ENCODE measurements around the gene ZCCHC3. TPM values are rescaled to one million over a fixed set of nuclear protein-coding genes. Genes with fewer than 3 reads are reported as not detected.

The ZCCHC3 gene
- total and polyA plus RNA-seq, 7 experiments from 2014 or later, result 5.6 to 31.9 (median 19.2) TPM

- DNase-seq (no peak), ATAC-seq (peak; percentile 4)
- peak overlapping the region in 3 of 9 donors; percentile 28 to 81 (median 69) for H3K27ac Mint-ChIP-seq
- peaks cover 1 to 32% (median 9%) of the 10 kb centered on the region in 7 donors for H3K4me1 Mint-ChIP-seq
- no peaks in the 10 kb centered on the region for H3K9me3 ChIP-seq (ENCODE audit: control insufficient read depth in 2 of 3, low read length in 3 of 3)
- peaks cover 0 to 11% (median 0%) of the 10 kb centered on the region in 5 donors for H3K36me3 Mint-ChIP-seq
- H3K27me3 Mint-ChIP-seq, result no peaks in the 10 kb centered on the region
- POLR2A ChIA-PET, result interaction anchor here (1.2 to 1.6 kb wide), 2 partner anchors 9 to 35 kb away, joined by 5 to 6 read pairs; no protein-coding TSS in a partner anchor
- H3K36me3 ChIP-seq (ENCODE audit: control insufficient read depth in 2 of 3, insufficient read depth in 3 of 3, low read length in 3 of 3), result no peaks in the 10 kb centered on the region
- intact Hi-C loops (cut with micrococcal nuclease), result loop anchor here (1.0 kb wide), 4 partner anchors 9 to 118 kb away; partner anchors contain the start of gene SOX12 (in 1 of the 2)
- H3K9me3 Mint-ChIP-seq, result peaks cover 0 to 2% (median 0%) of the 10 kb centered on the region in 11 donors
- H3K27ac ChIP-seq (ENCODE audit: low read depth, low read length), result peak overlapping the region; percentile 62
- peak overlapping the region; percentile 52 for H3K4me3 ChIP-seq (ENCODE audit: low read length)
- H3K27me3 ChIP-seq (ENCODE audit: control insufficient read depth in 2 of 2, insufficient read depth in 2 of 2, low read length in 2 of 2), result no peaks in the 10 kb centered on the region
- no peak overlapping the region for H3K4me3 Mint-ChIP-seq
- CTCF ChIA-PET, result interaction anchor here (1.0 kb wide), 1 partner anchor 81 kb away, joined by 4 read pairs; no protein-coding TSS in a partner anchor
- peaks cover 11 to 20% of the 10 kb centered on the region in 2 donors for H3K4me1 ChIP-seq (ENCODE audit: control insufficient read depth in 2 of 2, insufficient read depth in 2 of 2, low read length in 2 of 2)
Measured at GRCh38 chr20:289693-290083, 7.7 kb upstream of the ZCCHC3 start.

- no peak within 1 kb of the TSS for H3K4me3 Mint-ChIP-seq
- peak within 1 kb of the TSS; percentile 62 for H3K27ac ChIP-seq (ENCODE audit: low read depth, low read length)
- ChIA-PET CTCF (no interaction called here), POLR2A (interaction anchor here (1.2 to 1.6 kb wide), 2 partner anchors 8 to 34 kb away, joined by 5 to 6 read pairs; no protein-coding TSS in a partner anchor)
- no peaks in the 10 kb centered on the region for H3K27me3 ChIP-seq (ENCODE audit: control insufficient read depth in 2 of 2, insufficient read depth in 2 of 2, low read length in 2 of 2)
- peak; percentile 96 for ATAC-seq
- H3K9me3 ChIP-seq (ENCODE audit: control insufficient read depth in 2 of 3, low read length in 3 of 3), result no peaks in the 10 kb centered on the region
- peaks cover 11 to 20% of the 10 kb centered on the region in 2 donors for H3K4me1 ChIP-seq (ENCODE audit: control insufficient read depth in 2 of 2, insufficient read depth in 2 of 2, low read length in 2 of 2)
- H3K27ac Mint-ChIP-seq, result peak within 1 kb of the TSS in 3 of 9 donors; percentile 28 to 81 (median 69)
- H3K9me3 Mint-ChIP-seq, result peaks cover 0 to 2% (median 0%) of the 10 kb centered on the region in 11 donors
- peak; percentile 69 to 89 (median 80) for DNase-seq
- peaks cover 0 to 11% (median 0%) of the 10 kb centered on the region in 5 donors for H3K36me3 Mint-ChIP-seq
- H3K36me3 ChIP-seq (ENCODE audit: control insufficient read depth in 2 of 3, insufficient read depth in 3 of 3, low read length in 3 of 3), result no peaks in the 10 kb centered on the region
- peaks cover 1 to 35% (median 9%) of the 10 kb centered on the region in 7 donors for H3K4me1 Mint-ChIP-seq
- intact Hi-C loops (cut with micrococcal nuclease), result loop anchor here (1.0 kb wide), 4 partner anchors 8 to 117 kb away; partner anchors contain the start of gene SOX12 (in 1 of the 2)
- H3K27me3 Mint-ChIP-seq, result no peaks in the 10 kb centered on the region
- H3K4me3 ChIP-seq (ENCODE audit: low read length), result peak within 1 kb of the TSS; percentile 52
Measured at GRCh38 chr20:290084-290831, 7.1 kb upstream of the ZCCHC3 start, which contains the start of gene C20orf96. Gene C20orf96 (minus strand): TSS chr20:290750. CDS start chr20:290610, 140 bp downstream.

GRCh38 chr20:294602-295001 lies 2.8 kb upstream of the ZCCHC3 start:
- intact Hi-C loops (cut with micrococcal nuclease), result no loop called here
- POLR2A ChIA-PET, result interaction anchor here (0.6 kb wide), 1 partner anchor 247 kb away, joined by 3 read pairs; no protein-coding TSS in a partner anchor
- H3K27ac Mint-ChIP-seq, result peak overlapping the region in 2 of 9 donors; percentile 4 to 9
- no peaks in the 10 kb centered on the region for H3K9me3 ChIP-seq (ENCODE audit: control insufficient read depth in 2 of 3, low read length in 3 of 3)
- H3K9me3 Mint-ChIP-seq, result peaks cover 0 to 8% (median 0%) of the 10 kb centered on the region in 11 donors
- H3K4me3 ChIP-seq (ENCODE audit: low read length), result no peak overlapping the region
- H3K27me3 ChIP-seq (ENCODE audit: control insufficient read depth in 2 of 2, insufficient read depth in 2 of 2, low read length in 2 of 2), result no peaks in the 10 kb centered on the region
- no peak for ATAC-seq
- peaks cover 21 to 39% (median 34%) of the 10 kb centered on the region in 7 donors for H3K4me1 Mint-ChIP-seq
- H3K27me3 Mint-ChIP-seq, result peaks cover 0 to 2% (median 0%) of the 10 kb centered on the region in 5 donors
- peaks cover 0 to 17% (median 0%) of the 10 kb centered on the region in 5 donors for H3K36me3 Mint-ChIP-seq
- no peak for DNase-seq
- peaks cover 0 to 1% (median 0%) of the 10 kb centered on the region in 3 experiments for H3K36me3 ChIP-seq (ENCODE audit: control insufficient read depth in 2 of 3, insufficient read depth in 3 of 3, low read length in 3 of 3)
- CTCF ChIA-PET, result no interaction called here
- peak overlapping the region in 1 of 10 donors; percentile 61 for H3K4me3 Mint-ChIP-seq
- no peak overlapping the region for H3K27ac ChIP-seq (ENCODE audit: low read depth, low read length)
- H3K4me1 ChIP-seq (ENCODE audit: control insufficient read depth in 2 of 2, insufficient read depth in 2 of 2, low read length in 2 of 2), result peaks cover 17 to 33% of the 10 kb centered on the region in 2 donors

DNA sequence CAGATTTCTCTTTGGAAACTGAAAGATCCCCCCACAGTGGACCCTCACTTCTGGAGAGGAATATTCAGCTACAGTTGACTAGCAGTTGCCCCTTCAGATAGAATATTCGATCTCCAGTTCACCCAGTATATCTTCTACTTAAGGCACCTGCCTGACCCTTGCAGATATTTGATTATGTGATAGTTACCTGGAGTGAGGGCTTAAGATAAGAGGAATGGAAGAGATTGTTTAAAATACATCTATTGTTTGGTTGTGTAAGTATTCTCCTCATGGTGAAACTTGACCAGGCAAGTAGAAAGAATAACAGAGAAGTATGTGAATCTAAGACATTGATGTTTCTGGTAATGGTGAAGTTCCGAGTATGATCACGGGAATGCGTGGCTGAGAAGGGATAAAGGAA lies 1.6 kb upstream of the ZCCHC3 start:
- Histone ChIP-seq H3K27ac (ENCODE audit: low read depth, low read length) (no peak overlapping the region), H3K9me3 (ENCODE audit: control insufficient read depth in 2 of 3, low read length in 3 of 3) (no peaks in the 10 kb centered on the region), H3K36me3 (ENCODE audit: control insufficient read depth in 2 of 3, insufficient read depth in 3 of 3, low read length in 3 of 3) (peaks cover 0 to 5% (median 0%) of the 10 kb centered on the region in 3 experiments), H3K4me3 (ENCODE audit: low read length) (no peak overlapping the region), H3K27me3 (ENCODE audit: control insufficient read depth in 2 of 2, insufficient read depth in 2 of 2, low read length in 2 of 2) (no peaks in the 10 kb centered on the region), H3K4me1 (ENCODE audit: control insufficient read depth in 2 of 2, insufficient read depth in 2 of 2, low read length in 2 of 2) (peaks cover 23 to 36% of the 10 kb centered on the region in 2 donors)
- ATAC-seq, result no peak
- intact Hi-C loops (cut with micrococcal nuclease), result no loop called here
- no peak for DNase-seq
- H3K27me3 Mint-ChIP-seq, result peaks cover 0 to 2% (median 0%) of the 10 kb centered on the region in 5 donors
- H3K36me3 Mint-ChIP-seq, result peaks cover 0 to 22% (median 0%) of the 10 kb centered on the region in 5 donors
- H3K4me1 Mint-ChIP-seq, result peaks cover 26 to 43% (median 39%) of the 10 kb centered on the region in 7 donors
- H3K9me3 Mint-ChIP-seq, result peaks cover 0 to 8% (median 0%) of the 10 kb centered on the region in 11 donors
- H3K4me3 Mint-ChIP-seq, result peak overlapping the region; percentile 57 to 99 (median 94)
- peak overlapping the region; percentile 44 to 100 (median 73) for H3K27ac Mint-ChIP-seq
- POLR2A ChIA-PET, result interaction anchor here (6.1 kb wide), 1 partner anchor 28 kb away, joined by 74 read pairs; the partner anchor contains the start of gene SOX12
- CTCF ChIA-PET, result no interaction called here

DNA sequence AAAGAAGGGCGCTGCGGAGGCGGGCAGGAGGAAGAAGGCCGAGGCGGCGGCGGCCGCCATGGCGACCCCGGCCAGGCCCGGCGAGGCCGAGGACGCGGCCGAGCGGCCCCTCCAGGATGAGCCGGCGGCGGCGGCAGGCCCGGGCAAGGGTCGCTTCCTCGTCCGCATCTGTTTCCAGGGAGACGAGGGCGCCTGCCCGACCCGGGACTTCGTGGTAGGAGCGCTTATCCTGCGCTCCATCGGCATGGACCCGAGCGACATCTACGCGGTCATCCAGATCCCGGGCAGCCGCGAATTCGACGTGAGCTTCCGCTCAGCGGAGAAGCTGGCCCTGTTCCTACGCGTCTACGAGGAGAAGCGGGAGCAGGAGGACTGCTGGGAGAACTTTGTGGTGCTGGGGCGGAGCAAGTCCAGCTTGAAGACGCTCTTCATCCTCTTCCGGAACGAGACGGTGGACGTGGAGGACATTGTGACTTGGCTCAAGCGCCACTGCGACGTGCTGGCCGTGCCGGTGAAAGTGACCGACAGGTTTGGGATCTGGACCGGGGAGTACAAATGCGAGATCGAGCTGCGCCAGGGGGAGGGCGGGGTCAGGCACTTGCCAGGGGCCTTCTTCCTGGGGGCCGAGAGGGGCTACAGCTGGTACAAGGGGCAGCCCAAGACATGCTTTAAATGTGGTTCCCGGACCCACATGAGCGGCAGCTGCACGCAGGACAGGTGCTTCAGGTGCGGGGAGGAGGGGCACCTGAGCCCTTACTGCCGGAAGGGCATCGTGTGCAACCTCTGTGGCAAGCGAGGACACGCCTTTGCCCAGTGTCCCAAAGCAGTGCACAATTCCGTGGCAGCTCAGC lies 780 bp downstream of the ZCCHC3 start:
- peak overlapping the region; percentile 96 for H3K4me3 ChIP-seq (ENCODE audit: low read length)
- H3K4me3 Mint-ChIP-seq, result peak overlapping the region; percentile 92 to 100 (median 98)
- no peaks in the 10 kb centered on the region for H3K9me3 ChIP-seq (ENCODE audit: control insufficient read depth in 2 of 3, low read length in 3 of 3)
- POLR2A ChIA-PET, result interaction anchor here (0.6 to 6.1 kb wide), 10 partner anchors 9 to 245 kb away, joined by 3 to 74 read pairs (median 4); partner anchors contain the start of genes CSNK2A1 and SOX12
- intact Hi-C loops (cut with micrococcal nuclease), result loop anchor here (1.0 to 2.0 kb wide), 8 partner anchors 8 to 245 kb away; partner anchors contain the start of genes C20orf96 (in 2 of the 2), CSNK2A1 (in 1 of the 2), SOX12 (in 1 of the 2) and TBC1D20 (in 1 of the 2)
- H3K27ac Mint-ChIP-seq, result peak overlapping the region; percentile 93 to 99 (median 97)
- H3K27me3 Mint-ChIP-seq, result peaks cover 0 to 2% (median 0%) of the 10 kb centered on the region in 5 donors
- CTCF ChIA-PET, result interaction anchor here (0.5 to 1.9 kb wide), 3 partner anchors 33 to 210 kb away, joined by 3 to 6 read pairs (median 3); no protein-coding TSS in a partner anchor
- peaks cover 0 to 8% (median 0%) of the 10 kb centered on the region in 11 donors for H3K9me3 Mint-ChIP-seq
- H3K36me3 Mint-ChIP-seq, result peaks cover 0 to 23% (median 0%) of the 10 kb centered on the region in 5 donors
- H3K4me1 Mint-ChIP-seq, result peaks cover 33 to 48% (median 37%) of the 10 kb centered on the region in 7 donors
- ATAC-seq (peak; percentile 19), DNase-seq (peak; percentile 16 to 51 (median 38))
- peaks cover 0 to 12% (median 0%) of the 10 kb centered on the region in 3 experiments for H3K36me3 ChIP-seq (ENCODE audit: control insufficient read depth in 2 of 3, insufficient read depth in 3 of 3, low read length in 3 of 3)
- no peaks in the 10 kb centered on the region for H3K27me3 ChIP-seq (ENCODE audit: control insufficient read depth in 2 of 2, insufficient read depth in 2 of 2, low read length in 2 of 2)
- peaks cover 14 to 21% of the 10 kb centered on the region in 2 donors for H3K4me1 ChIP-seq (ENCODE audit: control insufficient read depth in 2 of 2, insufficient read depth in 2 of 2, low read length in 2 of 2)
- peak overlapping the region; percentile 91 for H3K27ac ChIP-seq (ENCODE audit: low read depth, low read length)

Measured in naive thymus-derived CD4-positive, alpha-beta T cell (primary cell).